ENCODE measurements around the gene LRIG2. TPM values are rescaled to one million over a fixed set of nuclear protein-coding genes. Genes with fewer than 3 reads are reported as not detected.
A peak's percentile ranks its signal among the peaks of the same experiment; 100 is the strongest.

LRIG2 gene
- total and polyA plus RNA-seq, 2 of the 13 experiments (the other 11 are each of a cell fraction or from before 2014, with no cell fraction given) = 8.1 to 12.2 TPM

DNA sequence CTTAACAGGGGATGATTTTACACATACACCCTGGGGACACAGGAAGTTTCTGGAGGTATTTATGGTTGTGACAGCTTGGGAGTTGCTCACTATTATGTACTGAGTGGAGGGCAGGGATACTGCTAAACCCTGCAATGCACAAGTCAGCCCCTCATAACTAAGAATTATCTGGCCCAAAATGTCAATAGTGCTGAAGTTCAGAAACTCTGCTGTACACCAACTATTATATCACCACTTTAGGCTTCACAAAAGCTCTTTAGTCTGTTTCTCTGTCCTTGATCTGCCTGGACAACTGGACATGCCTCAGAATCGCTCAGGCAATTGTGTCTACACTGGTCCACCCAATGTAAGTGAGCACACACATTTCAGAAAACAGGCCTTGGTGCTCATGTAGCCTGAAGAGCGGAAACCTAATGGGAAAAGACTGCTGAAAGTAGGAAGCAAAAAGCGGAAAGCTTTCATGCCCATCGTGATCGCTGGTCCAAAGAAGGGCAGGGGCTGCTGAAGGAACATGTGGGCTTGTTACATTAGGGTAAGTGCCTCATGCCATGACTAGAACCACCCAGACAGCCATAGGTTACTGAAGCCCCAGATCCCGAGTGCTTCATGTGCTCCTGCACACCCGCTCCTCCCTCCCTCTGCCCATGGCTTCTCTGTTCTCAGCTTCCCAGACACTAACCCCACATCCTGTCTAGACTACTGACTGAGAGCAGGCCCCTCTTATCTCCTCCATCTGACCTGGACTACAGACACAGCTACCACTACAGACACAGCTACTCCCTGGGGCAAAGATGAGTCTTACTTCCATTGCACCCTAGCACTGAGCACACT is 73.5 kb downstream of the LRIG2 start (continued):
- TF ChIP-seq, protein P1, sequence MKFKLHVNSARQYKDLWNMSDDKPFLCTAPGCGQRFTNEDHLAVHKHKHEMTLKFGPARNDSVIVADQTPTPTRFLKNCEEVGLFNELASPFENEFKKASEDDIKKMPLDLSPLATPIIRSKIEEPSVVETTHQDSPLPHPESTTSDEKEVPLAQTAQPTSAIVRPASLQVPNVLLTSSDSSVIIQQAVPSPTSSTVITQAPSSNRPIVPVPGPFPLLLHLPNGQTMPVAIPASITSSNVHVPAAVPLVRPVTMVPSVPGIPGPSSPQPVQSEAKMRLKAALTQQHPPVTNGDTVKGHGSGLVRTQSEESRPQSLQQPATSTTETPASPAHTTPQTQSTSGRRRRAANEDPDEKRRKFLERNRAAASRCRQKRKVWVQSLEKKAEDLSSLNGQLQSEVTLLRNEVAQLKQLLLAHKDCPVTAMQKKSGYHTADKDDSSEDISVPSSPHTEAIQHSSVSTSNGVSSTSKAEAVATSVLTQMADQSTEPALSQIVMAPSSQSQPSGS (CRISPR knock-in tag; IDR thresholded peaks at IDR 0.05) = peak; percentile 42; the same call in 1 of the 2 replicates
- TF ChIP-seq MED13 (CRISPR knock-in tag; IDR thresholded peaks at IDR 0.05) (no peak), ZKSCAN1 (IDR thresholded peaks at IDR 0.05; ENCODE audit: low read length) (no peak), SMYD3 (CRISPR knock-in tag; IDR thresholded peaks at IDR 0.05) (no peak), FLYWCH1 (CRISPR knock-in tag; IDR thresholded peaks at IDR 0.05) (no peak), ZNF598 (CRISPR knock-in tag; IDR thresholded peaks at IDR 0.05; ENCODE audit: borderline replicate concordance) (no peak), ZSCAN20 (CRISPR knock-in tag; IDR thresholded peaks at IDR 0.05; ENCODE audit: borderline replicate concordance) (no peak), ISL2 (CRISPR knock-in tag; IDR thresholded peaks at IDR 0.05) (peak; percentile 61; the same call in 1 of the 2 replicates), FOSL1 (CRISPR knock-in tag; IDR thresholded peaks at IDR 0.05; ENCODE audit: borderline replicate concordance) (no peak), SMAD3 (CRISPR knock-in tag; IDR thresholded peaks at IDR 0.05) (0 out of 2 replicates have a peak, but pooled peaks have one; percentile 9), ZSCAN21 (CRISPR knock-in tag; IDR thresholded peaks at IDR 0.05; ENCODE audit: borderline replicate concordance) (no peak), BORCS8-MEF2B (CRISPR knock-in tag; IDR thresholded peaks at IDR 0.05) (no peak), ZNF761 (CRISPR knock-in tag; conservative IDR thresholded peaks at IDR 0.05) (no peak), NBN (conservative IDR thresholded peaks at IDR 0.05) (no peak), ZNF589 (CRISPR knock-in tag; conservative IDR thresholded peaks at IDR 0.05) (no peak), CHCHD3 (CRISPR knock-in tag; IDR thresholded peaks at IDR 0.05) (no peak), ZFP1 (CRISPR knock-in tag; IDR thresholded peaks at IDR 0.05) (0 out of 2 replicates have a peak, but pooled peaks have one; percentile 44)
- TF ChIP-seq, protein P2, sequence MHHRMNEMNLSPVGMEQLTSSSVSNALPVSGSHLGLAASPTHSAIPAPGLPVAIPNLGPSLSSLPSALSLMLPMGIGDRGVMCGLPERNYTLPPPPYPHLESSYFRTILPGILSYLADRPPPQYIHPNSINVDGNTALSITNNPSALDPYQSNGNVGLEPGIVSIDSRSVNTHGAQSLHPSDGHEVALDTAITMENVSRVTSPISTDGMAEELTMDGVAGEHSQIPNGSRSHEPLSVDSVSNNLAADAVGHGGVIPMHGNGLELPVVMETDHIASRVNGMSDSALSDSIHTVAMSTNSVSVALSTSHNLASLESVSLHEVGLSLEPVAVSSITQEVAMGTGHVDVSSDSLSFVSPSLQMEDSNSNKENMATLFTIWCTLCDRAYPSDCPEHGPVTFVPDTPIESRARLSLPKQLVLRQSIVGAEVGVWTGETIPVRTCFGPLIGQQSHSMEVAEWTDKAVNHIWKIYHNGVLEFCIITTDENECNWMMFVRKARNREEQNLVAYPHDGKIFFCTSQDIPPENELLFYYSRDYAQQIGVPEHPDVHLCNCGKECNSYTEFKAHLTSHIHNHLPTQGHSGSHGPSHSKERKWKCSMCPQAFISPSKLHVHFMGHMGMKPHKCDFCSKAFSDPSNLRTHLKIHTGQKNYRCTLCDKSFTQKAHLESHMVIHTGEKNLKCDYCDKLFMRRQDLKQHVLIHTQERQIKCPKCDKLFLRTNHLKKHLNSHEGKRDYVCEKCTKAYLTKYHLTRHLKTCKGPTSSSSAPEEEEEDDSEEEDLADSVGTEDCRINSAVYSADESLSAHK (CRISPR knock-in tag; IDR thresholded peaks at IDR 0.05; ENCODE audit: borderline replicate concordance) = no peak
- TF ChIP-seq, protein P3, sequence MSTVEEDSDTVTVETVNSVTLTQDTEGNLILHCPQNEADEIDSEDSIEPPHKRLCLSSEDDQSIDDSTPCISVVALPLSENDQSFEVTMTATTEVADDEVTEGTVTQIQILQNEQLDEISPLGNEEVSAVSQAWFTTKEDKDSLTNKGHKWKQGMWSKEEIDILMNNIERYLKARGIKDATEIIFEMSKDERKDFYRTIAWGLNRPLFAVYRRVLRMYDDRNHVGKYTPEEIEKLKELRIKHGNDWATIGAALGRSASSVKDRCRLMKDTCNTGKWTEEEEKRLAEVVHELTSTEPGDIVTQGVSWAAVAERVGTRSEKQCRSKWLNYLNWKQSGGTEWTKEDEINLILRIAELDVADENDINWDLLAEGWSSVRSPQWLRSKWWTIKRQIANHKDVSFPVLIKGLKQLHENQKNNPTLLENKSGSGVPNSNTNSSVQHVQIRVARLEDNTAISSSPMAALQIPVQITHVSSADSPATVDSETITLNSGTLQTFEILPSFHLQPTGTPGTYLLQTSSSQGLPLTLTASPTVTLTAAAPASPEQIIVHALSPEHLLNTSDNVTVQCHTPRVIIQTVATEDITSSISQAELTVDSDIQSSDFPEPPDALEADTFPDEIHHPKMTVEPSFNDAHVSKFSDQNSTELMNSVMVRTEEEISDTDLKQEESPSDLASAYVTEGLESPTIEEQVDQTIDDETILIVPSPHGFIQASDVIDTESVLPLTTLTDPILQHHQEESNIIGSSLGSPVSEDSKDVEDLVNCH (CRISPR knock-in tag; IDR thresholded peaks at IDR 0.05) = no peak
- TF ChIP-seq, protein P4, sequence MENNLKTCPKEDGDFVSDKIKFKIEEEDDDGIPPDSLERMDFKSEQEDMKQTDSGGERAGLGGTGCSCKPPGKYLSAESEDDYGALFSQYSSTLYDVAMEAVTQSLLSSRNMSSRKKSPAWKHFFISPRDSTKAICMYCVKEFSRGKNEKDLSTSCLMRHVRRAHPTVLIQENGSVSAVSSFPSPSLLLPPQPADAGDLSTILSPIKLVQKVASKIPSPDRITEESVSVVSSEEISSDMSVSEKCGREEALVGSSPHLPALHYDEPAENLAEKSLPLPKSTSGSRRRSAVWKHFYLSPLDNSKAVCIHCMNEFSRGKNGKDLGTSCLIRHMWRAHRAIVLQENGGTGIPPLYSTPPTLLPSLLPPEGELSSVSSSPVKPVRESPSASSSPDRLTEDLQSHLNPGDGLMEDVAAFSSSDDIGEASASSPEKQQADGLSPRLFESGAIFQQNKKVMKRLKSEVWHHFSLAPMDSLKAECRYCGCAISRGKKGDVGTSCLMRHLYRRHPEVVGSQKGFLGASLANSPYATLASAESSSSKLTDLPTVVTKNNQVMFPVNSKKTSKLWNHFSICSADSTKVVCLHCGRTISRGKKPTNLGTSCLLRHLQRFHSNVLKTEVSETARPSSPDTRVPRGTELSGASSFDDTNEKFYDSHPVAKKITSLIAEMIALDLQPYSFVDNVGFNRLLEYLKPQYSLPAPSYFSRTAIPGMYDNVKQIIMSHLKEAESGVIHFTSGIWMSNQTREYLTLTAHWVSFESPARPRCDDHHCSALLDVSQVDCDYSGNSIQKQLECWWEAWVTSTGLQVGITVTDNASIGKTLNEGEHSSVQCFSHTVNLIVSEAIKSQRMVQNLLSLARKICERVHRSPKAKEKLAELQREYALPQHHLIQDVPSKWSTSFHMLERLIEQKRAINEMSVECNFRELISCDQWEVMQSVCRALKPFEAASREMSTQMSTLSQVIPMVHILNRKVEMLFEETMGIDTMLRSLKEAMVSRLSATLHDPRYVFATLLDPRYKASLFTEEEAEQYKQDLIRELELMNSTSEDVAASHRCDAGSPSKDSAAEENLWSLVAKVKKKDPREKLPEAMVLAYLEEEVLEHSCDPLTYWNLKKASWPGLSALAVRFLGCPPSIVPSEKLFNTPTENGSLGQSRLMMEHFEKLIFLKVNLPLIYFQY (CRISPR knock-in tag; IDR thresholded peaks at IDR 0.05; ENCODE audit: borderline replicate concordance) = no peak

Data from HepG2 (cell line).